Measurements from ENCODE around the gene PSMG4. TPM values are rescaled to one million over a fixed set of nuclear protein-coding genes. Genes with fewer than 3 reads are reported as not detected.

Gene PSMG4
- total and polyA plus RNA-seq, 9 of the 15 experiments (the other 6 are each of a cell fraction or from before 2014, with no cell fraction given): 12.9 to 185 (median 52.0) TPM

GRCh38 chr6:3228771-3229565, 29.8 kb upstream of the PSMG4 start (continued):
- no peak for TF ChIP-seq MAFK (IDR thresholded peaks at IDR 0.05; ENCODE audit: low read length)
- TF ChIP-seq HMG20B (CRISPR knock-in tag; IDR thresholded peaks at IDR 0.05): no peak
- no peak for TF ChIP-seq ETV5 (CRISPR knock-in tag; IDR thresholded peaks at IDR 0.05; ENCODE audit: low read depth)
- TF ChIP-seq GABPB1 (CRISPR knock-in tag; IDR thresholded peaks at IDR 0.05): no peak
- TF ChIP-seq E2F6 (IDR thresholded peaks at IDR 0.05; ENCODE audit: borderline replicate concordance in 1 of 2, extremely low read depth in 1 of 2, insufficient read depth in 1 of 2, insufficient read length in 1 of 2, low read depth in 1 of 2, low read length in 1 of 2, poor library complexity in 1 of 2, severe bottlenecking in 1 of 2): peak; percentile 68 to 87
- TF ChIP-seq ETV6 (IDR thresholded peaks at IDR 0.05; ENCODE audit: borderline replicate concordance in 1 of 2, low read depth in 2 of 2, low read length in 1 of 2): no peak
- TF ChIP-seq ETV6 (CRISPR knock-in tag; IDR thresholded peaks at IDR 0.05; ENCODE audit: borderline replicate concordance): no peak
- TF ChIP-seq ELK3 (CRISPR knock-in tag; IDR thresholded peaks at IDR 0.05): no peak
- TF ChIP-seq ZNF507 (tag; conservative IDR thresholded peaks at IDR 0.05): no peak
- no peak for TF ChIP-seq ARNT (IDR thresholded peaks at IDR 0.05)
- no peak for TF ChIP-seq RFX1 (IDR thresholded peaks at IDR 0.05)
- no peak for TF ChIP-seq RBFOX2 (IDR thresholded peaks at IDR 0.05; ENCODE audit: low read depth, low read length)
- TF ChIP-seq, protein P1, sequence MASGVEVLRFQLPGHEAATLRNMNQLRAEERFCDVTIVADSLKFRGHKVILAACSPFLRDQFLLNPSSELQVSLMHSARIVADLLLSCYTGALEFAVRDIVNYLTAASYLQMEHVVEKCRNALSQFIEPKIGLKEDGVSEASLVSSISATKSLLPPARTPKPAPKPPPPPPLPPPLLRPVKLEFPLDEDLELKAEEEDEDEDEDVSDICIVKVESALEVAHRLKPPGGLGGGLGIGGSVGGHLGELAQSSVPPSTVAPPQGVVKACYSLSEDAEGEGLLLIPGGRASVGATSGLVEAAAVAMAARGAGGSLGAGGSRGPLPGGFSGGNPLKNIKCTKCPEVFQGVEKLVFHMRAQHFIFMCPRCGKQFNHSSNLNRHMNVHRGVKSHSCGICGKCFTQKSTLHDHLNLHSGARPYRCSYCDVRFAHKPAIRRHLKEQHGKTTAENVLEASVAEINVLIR (CRISPR knock-in tag; IDR thresholded peaks at IDR 0.05): no peak
- TF ChIP-seq ZNF551 (CRISPR knock-in tag; IDR thresholded peaks at IDR 0.05): no peak
- no peak for TF ChIP-seq UBTF (IDR thresholded peaks at IDR 0.05; ENCODE audit: borderline replicate concordance in 1 of 2, low read depth in 2 of 2, low read length in 2 of 2)
- TF ChIP-seq GATA2 (CRISPR knock-in tag; IDR thresholded peaks at IDR 0.05): no peak
- no peak for TF ChIP-seq RBM34 (IDR thresholded peaks at IDR 0.05; ENCODE audit: borderline replicate concordance, insufficient read depth, low read length)
- TF ChIP-seq JUN (IDR thresholded peaks at IDR 0.05; ENCODE audit: borderline replicate concordance, low read depth, low read length): no peak
- peak; percentile 68; the same call in 1 of the 2 replicates for TF ChIP-seq JUN (CRISPR knock-in tag; IDR thresholded peaks at IDR 0.05; ENCODE audit: borderline replicate concordance)
- TF ChIP-seq GMEB1 (CRISPR knock-in tag; IDR thresholded peaks at IDR 0.05): no peak
- TF ChIP-seq ZNF830 (CRISPR knock-in tag; IDR thresholded peaks at IDR 0.05): no peak
